ENCODE measurements around the gene PARP14.
"Not testable (repeated sequence)": the region's sequence is repeated elsewhere in the genome, so short reads cannot be mapped to it uniquely, and the experiment has no call there.

Gene PARP14

GRCh38 chr3:122705379-122705778 lies 24.7 kb downstream of the PARP14 start:
- no peak for TF ChIP-seq CTCF (IDR thresholded peaks at IDR 0.05; ENCODE audit: insufficient read depth, low read depth, low read length, missing control alignments)
- DNase-seq (ENCODE audit: low read depth): no peak
- H3K4me3 ChIP-seq (ENCODE audit: low read depth, low read length): no peak overlapping the region

GRCh38 chr3:122710616-122711251 lies 30.1 kb downstream of the PARP14 start:
- not testable (repeated sequence) for H3K4me3 ChIP-seq (ENCODE audit: low read depth, low read length); DNase-seq (ENCODE audit: low read depth)

- no peak overlapping the region for H3K4me3 ChIP-seq (ENCODE audit: low read depth, low read length)
- no peak for DNase-seq (ENCODE audit: low read depth)
- no peak for TF ChIP-seq CTCF (IDR thresholded peaks at IDR 0.05; ENCODE audit: insufficient read depth, low read depth, low read length, missing control alignments)
Observed at GRCh38 chr3:122714273-122714672, 33.6 kb downstream of the PARP14 start.

- no peak overlapping the region for H3K4me3 ChIP-seq (ENCODE audit: low read depth, low read length)
- DNase-seq (ENCODE audit: low read depth): no peak
- TF ChIP-seq CTCF (IDR thresholded peaks at IDR 0.05; ENCODE audit: insufficient read depth, low read depth, low read length, missing control alignments): no peak
Observed at GRCh38 chr3:122716667-122717066, 36.0 kb downstream of the PARP14 start.

GRCh38 chr3:122719273-122719921 lies 38.8 kb downstream of the PARP14 start:
- DNase-seq (ENCODE audit: low read depth): no peak
- no peak for TF ChIP-seq CTCF (IDR thresholded peaks at IDR 0.05; ENCODE audit: insufficient read depth, low read depth, low read length, missing control alignments)
- H3K4me3 ChIP-seq (ENCODE audit: low read depth, low read length): no peak overlapping the region

- no peak overlapping the region for H3K4me3 ChIP-seq (ENCODE audit: low read depth, low read length)
- TF ChIP-seq CTCF (IDR thresholded peaks at IDR 0.05; ENCODE audit: insufficient read depth, low read depth, low read length, missing control alignments): no peak
- no peak for DNase-seq (ENCODE audit: low read depth)
Observed at GRCh38 chr3:122725106-122725505, 44.5 kb downstream of the PARP14 start.

GRCh38 chr3:122727294-122727693 lies 46.7 kb downstream of the PARP14 start:
- H3K4me3 ChIP-seq (ENCODE audit: low read depth, low read length): no peak overlapping the region
- no peak for TF ChIP-seq CTCF (IDR thresholded peaks at IDR 0.05; ENCODE audit: insufficient read depth, low read depth, low read length, missing control alignments)
- no peak for DNase-seq (ENCODE audit: low read depth)

Measured in GM12865 (cell line).